WTC11 (cell line): ENCODE results near the gene MTG1.

Experiments used
- CREB1 ChIP-seq: sonication (generic); formaldehyde crosslinking; IDR thresholded peaks from 2 replicates; pipeline ENCODE4 v1.8.0; 2023; ENCODE audit warnings: mild to moderate bottlenecking, missing genetic modification reagents
- E2F4 ChIP-seq: sonication (generic); formaldehyde crosslinking; IDR thresholded peaks from 2 replicates; pipeline ENCODE4 v1.8.1; 2022; ENCODE audit warnings: low read depth, mild to moderate bottlenecking, moderate library complexity, missing genetic modification reagents, borderline replicate concordance
- IRF1 ChIP-seq: sonication (generic); formaldehyde crosslinking; IDR thresholded peaks from 2 replicates; pipeline ENCODE4 v1.8.0; 2023; ENCODE audit warnings: missing genetic modification reagents
- NR3C1 ChIP-seq: sonication (generic); formaldehyde crosslinking; conservative IDR thresholded peaks from 2 replicates; pipeline ENCODE4 v1.8.1; 2023; ENCODE audit warnings: low read depth, mild to moderate bottlenecking, missing genetic modification reagents
- OVOL2 ChIP-seq: fragments of 250-450 bp; sonication (Bioruptor Pico); IDR thresholded peaks from 2 replicates; pipeline ENCODE4 v1.9.0; 2021; ENCODE audit warnings: mild to moderate bottlenecking, borderline replicate concordance
- STAT6 ChIP-seq: sonication (generic); formaldehyde crosslinking; conservative IDR thresholded peaks from 2 replicates; pipeline ENCODE4 v1.8.1; 2023; ENCODE audit warnings: mild to moderate bottlenecking, low read depth, missing genetic modification reagents, moderate library complexity
- ZBTB21 ChIP-seq: sonication (generic); formaldehyde crosslinking; IDR thresholded peaks from 2 replicates; pipeline ENCODE4 v1.8.1; 2023; ENCODE audit warnings: mild to moderate bottlenecking, missing genetic modification reagents, borderline replicate concordance
- ZNF671 ChIP-seq: fragments of 250-450 bp; sonication (Bioruptor Pico); IDR thresholded peaks from 2 replicates; pipeline ENCODE4 v1.8.0; 2021; ENCODE audit warnings: mild to moderate bottlenecking
- TF ChIP-seq, protein P1 (sequence below): sonication (generic); formaldehyde crosslinking; IDR thresholded peaks from 2 replicates; pipeline ENCODE4 v1.8.1; 2022; ENCODE audit warnings: low read depth, missing genetic modification reagents, borderline replicate concordance
- TF ChIP-seq, protein P2 (sequence below): fragments of 200-600 bp; IDR thresholded peaks from 2 replicates; pipeline ENCODE4 v1.8.0; 2022; ENCODE audit warnings: antibody characterized with exemption
- TF ChIP-seq, protein P3 (sequence below): sonication (generic); formaldehyde crosslinking; IDR thresholded peaks from 2 replicates; pipeline ENCODE4 v1.8.0; 2022; ENCODE audit warnings: mild to moderate bottlenecking, missing genetic modification reagents

DNA sequence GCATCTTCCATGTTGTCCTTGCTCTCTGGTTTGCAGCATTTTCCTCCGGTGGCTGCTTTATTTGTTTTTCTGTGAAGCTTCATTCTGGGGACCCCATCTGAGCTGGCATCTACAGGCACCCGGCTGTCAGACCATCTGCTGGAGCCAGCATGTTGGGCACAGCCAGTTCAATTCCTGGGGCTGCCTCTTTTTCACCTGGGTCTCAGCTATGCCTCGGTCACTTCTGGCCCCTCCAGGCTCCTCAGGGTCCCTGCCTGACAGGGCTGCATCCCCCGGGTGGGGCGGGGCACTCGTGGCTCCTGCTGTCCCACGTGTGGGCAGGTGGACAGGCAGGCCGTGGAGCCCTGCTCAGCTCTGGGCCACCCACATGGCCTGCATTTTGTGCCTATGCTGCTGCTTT is 67.9 kb downstream of the MTG1 start:
- TF ChIP-seq IRF1 (CRISPR knock-in tag), result no peak
- TF ChIP-seq, protein P1, sequence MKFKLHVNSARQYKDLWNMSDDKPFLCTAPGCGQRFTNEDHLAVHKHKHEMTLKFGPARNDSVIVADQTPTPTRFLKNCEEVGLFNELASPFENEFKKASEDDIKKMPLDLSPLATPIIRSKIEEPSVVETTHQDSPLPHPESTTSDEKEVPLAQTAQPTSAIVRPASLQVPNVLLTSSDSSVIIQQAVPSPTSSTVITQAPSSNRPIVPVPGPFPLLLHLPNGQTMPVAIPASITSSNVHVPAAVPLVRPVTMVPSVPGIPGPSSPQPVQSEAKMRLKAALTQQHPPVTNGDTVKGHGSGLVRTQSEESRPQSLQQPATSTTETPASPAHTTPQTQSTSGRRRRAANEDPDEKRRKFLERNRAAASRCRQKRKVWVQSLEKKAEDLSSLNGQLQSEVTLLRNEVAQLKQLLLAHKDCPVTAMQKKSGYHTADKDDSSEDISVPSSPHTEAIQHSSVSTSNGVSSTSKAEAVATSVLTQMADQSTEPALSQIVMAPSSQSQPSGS (CRISPR knock-in tag), result no peak
- TF ChIP-seq NR3C1 (CRISPR knock-in tag), result no peak
- TF ChIP-seq, protein P2, sequence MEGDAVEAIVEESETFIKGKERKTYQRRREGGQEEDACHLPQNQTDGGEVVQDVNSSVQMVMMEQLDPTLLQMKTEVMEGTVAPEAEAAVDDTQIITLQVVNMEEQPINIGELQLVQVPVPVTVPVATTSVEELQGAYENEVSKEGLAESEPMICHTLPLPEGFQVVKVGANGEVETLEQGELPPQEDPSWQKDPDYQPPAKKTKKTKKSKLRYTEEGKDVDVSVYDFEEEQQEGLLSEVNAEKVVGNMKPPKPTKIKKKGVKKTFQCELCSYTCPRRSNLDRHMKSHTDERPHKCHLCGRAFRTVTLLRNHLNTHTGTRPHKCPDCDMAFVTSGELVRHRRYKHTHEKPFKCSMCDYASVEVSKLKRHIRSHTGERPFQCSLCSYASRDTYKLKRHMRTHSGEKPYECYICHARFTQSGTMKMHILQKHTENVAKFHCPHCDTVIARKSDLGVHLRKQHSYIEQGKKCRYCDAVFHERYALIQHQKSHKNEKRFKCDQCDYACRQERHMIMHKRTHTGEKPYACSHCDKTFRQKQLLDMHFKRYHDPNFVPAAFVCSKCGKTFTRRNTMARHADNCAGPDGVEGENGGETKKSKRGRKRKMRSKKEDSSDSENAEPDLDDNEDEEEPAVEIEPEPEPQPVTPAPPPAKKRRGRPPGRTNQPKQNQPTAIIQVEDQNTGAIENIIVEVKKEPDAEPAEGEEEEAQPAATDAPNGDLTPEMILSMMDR, result no peak
- no peak for TF ChIP-seq E2F4 (CRISPR knock-in tag)
- TF ChIP-seq, protein P3, sequence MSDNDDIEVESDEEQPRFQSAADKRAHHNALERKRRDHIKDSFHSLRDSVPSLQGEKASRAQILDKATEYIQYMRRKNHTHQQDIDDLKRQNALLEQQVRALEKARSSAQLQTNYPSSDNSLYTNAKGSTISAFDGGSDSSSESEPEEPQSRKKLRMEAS (CRISPR knock-in tag), result no peak
- TF ChIP-seq OVOL2, result no peak
- no peak for TF ChIP-seq ZNF671 (CRISPR knock-in tag)
- TF ChIP-seq ZBTB21 (CRISPR knock-in tag), result no peak
- TF ChIP-seq STAT6 (CRISPR knock-in tag), result no peak
- no peak for TF ChIP-seq CREB1
